Activated T-cell treated with anti-CD3 and anti-CD28 coated beads for 24 hours (primary cell): ENCODE measurements around the gene UBLCP1.
"Not testable (repeated sequence)": the region's sequence is repeated elsewhere in the genome, so short reads cannot be mapped to it uniquely, and the experiment has no call there.

Source experiments
- DNase-seq: peaks from one replicate; pipeline ENCODE4 v3.0.0-alpha.2; 2020; ENCODE audit warnings: low read depth

UBLCP1 gene

DNA sequence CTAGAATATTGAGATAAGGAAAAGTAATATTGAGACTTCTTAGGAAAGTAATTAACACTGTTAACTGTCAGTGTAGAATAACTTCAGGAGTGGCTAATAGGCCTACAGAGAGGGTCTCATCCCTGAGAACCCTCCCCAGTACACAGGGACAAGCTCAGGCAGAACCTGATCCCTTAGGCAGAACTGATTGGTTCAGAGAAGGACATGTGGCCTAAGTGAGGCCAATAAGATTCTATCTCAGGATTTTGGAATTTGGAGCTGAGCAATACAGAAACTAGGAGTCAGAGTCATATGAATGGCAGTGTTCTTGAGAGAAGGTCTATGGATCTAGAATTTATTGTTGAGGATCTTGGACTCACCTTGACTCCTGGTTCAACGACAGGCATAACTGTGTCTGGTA lies 10.9 kb upstream of the UBLCP1 start:
- no peak for DNase-seq

DNA sequence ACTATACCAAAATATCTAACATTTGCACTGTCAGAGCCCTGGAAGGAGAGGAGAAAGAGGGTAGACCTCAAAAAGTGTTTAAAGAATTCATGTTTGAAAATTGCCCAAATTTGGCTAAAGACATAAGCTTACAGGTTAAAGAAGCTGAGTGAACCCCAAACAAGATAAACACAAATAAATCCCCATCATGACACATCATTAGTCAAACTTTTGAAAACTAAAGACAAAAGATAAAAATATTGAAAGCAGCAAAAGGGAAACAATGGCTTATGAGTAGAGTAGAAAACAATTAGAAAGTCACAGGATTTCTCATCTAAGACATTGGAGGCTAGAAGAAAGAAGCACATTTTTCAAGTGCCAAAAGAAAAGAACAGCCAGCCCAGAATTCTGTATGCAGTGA lies 6.1 kb upstream of the UBLCP1 start:
- DNase-seq, result no peak

DNA sequence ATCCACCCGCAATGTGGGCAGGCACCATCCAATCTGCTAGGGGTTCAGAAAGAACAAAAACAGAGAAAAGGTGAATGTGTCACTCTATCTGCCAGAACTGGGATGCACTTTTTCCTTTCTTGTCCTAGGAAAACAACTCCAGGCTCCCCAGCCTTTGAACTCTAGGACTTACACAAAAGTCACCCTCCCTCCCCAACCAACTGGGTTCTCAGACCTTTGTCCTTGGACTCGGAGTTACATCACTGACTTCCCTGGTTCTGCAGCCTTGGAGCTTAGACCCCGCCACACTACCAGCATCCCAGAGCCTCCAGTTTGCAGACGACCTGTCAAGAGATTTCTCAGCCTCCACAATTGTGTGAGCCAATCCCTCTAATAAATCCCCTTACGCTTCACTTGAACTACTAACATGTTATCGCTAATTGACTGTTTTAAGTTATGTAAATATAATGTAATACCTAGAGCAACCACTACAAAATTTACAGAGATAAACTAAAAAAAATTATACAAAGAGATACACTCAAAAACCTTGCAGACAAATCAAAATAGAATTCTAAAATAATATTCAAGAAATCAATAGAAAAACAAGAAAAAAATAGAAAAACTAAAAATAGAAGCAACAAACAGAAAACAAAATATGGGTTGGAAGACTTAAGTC lies 5.3 kb upstream of the UBLCP1 start:
- no peak for DNase-seq

DNA sequence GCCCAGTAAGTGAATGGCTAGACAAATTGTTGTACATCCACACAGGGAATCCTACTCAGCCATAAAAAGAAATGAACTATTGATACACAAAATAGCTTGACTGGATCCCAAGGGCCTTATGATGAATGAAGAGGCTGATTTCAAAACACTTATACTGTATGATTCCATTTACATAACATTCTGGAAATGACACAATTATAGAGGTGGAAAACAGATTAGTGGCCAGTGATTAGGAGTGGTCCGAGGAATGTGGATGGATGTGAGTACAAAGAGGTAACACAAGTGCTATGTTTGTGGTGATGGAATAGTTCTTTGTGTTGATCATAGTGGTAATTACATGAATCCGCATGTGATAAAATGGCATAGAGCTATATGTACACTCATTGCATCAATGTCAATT lies 4.7 kb upstream of the UBLCP1 start:
- no peak for DNase-seq

DNA sequence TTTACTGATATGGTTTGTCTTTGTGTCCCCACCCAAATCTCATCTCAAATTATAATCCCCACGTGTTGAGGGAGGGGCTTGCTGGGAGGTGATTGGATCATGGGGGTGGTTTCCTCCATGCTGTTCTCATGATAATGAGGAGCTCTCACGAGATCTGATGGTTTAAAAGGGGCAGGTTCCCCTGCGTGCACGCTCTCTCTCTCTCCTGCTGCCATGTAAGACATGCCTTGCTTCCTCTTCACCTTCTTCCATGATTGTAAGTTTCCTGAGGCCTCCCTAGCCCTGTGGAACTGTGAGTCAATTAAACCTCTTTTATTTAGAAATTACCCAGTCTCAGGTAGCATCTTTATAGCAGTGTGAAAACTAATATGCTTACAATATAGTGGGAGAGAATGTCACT lies 2.9 kb upstream of the UBLCP1 start:
- DNase-seq, result not testable (repeated sequence)

DNA sequence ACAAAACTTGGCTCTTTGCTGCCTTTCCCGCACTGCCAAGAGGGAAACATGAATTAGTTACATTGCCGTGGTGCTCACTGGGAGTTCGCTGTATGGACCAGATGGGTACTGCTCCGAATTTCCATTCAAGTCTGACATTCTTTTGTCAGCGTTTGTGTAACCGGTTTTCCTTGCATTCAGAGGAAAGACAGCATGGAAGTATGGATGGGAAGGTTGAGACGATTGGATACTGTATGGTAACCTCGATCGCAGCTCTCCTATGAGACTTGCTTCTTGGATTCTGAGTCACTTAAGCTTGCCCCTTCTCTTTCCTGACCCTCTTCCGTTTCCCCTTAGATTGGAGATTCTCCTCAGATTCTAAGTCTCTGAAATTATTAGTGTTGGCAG lies 625 bp upstream of the UBLCP1 start:
- DNase-seq, result no peak

DNA sequence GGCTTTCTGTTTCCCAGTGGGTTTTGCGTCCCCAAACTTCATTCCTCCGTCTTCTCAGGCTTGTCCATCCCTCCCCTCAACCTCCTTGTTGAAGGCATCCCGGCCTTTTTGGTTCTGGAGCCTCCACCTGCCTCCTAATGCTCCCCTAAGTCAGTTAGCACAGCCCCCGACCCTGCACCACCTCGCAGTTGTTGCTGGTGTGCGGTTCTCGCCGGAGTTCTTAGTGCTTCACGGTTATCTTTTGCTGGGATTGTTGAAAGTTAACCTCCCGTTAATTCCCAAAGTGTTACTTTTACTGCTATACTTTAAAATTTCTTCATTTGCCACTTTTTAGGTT lies 447 bp downstream of the UBLCP1 start:
- no peak for DNase-seq

DNA sequence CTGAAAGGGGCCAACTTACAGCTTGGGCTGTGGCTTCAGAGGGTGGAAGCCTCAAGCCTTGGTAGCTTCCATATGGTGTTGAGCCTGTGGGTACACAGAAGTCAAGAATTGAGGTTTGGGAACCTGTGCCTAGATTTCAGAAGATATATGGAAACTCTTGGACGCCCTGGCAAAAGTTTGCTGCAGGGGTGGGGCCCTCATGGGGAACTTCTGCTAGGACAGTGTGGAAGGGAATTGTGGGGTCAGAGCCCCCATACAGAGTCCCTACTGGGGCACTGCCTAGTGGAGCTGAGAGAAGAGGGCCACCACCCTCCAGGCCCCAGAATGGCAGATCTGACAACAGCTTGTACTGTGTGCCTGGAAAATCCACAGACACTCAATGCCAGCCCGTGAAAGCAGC lies 3.7 kb downstream of the UBLCP1 start:
- not testable (repeated sequence) for DNase-seq

DNA sequence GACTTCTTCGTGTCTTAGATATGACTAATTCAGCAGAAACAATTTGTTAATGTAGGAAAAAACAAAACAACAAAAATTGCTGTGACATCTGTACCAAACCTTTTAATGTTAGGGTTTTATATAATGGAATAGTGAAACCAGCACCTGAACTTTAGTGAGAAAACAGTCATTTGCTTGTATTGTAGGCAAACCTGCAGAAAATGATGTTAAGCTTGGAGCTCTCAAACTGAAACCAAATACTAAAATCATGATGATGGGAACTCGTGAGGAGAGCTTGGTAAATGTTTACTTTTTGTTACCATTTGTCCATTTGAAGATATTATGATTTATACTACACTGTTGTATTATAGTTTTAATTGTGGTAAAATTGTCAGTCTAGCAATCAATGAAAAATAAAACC lies 6.6 kb downstream of the UBLCP1 start:
- no peak for DNase-seq

DNA sequence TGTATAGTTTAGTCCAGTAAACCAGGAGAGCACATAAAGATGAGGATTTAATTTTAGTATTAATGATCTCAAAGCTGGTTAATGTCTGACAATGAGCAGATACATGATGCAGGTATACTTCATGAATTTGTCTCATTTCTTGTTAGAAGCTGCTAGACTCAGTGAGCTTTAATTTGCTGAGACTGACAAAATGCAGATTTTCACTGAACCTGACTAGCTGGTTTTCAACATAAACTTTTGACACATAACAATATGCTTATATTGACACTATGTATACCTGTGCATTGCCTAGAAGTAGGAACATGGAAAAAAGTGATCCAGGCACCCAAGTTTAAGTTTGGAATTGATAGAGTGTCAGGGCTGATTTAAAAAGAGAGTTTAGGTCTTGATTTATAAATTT lies 10.8 kb downstream of the UBLCP1 start:
- DNase-seq, result no peak

DNA sequence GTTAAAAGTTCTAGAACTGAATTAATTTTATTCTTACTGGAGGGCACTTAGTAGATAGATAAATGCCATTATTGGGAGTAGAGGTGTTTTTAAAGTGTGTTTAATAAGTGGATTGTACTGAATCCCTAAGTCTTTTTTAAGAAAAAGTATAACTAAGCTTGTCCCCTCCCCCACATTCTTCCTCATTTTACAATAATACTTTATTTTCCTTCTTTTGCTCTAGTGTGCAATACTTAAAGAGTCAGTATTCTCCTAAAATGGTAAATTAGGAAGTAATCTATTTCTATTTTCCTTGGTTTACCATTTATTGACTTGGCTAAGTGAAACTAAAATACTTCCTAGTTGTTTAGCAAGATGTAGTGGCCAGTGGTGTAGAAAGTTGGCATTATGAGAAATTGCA lies 11.6 kb downstream of the UBLCP1 start:
- no peak for DNase-seq

DNA sequence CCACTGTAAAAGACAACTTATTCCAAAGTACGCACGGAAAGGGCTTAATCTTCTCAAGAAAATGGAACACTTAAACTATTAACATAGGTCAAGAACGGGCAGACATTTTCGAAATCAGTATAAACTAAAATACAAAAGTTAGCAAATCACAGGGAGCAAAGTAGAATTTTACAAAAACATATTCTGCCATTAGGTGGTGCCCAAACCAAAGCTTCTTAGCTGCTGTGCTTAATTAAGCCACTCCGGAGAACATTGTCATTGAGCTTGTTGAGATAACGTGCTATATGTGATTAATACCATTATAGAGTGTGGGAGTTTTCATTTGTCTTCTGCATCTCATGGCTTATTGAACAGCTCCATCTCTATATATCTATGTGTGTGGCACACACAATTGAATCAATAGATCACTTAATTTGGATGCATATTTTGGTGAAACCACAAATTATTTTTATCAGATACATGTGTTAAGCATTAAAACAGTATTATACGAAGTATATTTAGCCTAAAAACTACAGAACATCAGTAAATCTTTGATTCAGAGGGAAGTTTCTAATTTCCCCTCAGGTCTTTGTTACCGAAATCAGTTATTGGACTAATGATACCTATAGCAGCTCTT lies 23.4 kb downstream of the UBLCP1 start:
- DNase-seq, result no peak

DNA sequence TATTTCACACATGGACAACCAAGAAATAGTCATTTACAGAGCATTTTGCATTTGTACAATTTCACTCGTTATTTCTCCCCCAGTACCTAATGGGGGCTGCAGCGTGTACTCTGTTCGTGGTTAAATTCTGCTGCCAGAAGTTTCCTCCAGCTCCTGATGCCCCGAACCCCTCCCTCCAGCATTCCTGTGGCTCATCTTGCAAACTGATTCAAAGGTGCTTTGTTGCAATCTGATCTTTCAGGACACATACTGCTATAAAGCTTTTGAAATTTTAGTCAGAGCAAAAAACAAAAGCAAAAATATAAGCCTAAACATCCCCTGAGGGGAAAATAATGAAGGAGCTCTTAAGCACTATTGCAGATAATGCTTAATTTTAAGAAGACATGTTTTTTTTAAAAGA lies 27.7 kb downstream of the UBLCP1 start:
- DNase-seq, result no peak

DNA sequence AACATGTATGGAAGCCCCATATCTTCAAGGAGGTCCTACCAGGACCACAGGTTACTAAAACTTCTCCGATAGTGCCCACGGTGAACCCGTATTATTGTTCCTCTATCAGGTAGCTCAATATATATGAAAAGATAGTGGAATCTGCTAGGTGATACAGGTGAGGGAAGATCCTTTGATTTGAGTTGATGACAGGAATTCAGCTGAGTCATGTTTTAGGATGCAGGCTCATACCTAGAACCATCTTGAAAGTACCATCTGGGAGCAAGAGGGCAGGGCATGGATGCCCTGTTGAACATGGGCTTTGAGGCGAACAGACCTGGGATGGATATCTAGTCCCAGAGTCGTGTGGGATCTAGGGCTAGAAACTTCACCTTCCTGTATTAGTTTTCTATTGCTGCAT lies 31.8 kb downstream of the UBLCP1 start:
- no peak for DNase-seq

DNA sequence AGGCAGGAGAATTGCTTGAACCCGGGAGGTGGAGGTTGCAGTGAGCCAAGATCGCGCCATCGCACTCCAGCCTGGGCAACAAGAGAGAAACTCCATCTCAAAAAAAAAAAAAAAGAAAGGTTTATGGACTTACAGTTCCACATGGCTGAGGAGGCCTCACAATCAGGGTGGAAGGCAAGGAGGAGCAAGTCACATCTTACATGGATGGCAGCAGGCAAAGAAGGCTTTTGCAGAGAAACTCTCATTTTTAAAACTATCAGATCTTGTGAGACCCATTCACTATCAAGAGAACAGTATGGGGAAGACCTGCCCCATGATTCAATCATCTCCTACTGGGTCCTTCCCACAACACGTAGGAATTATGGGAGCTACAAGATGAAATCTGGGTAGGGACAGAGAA lies 34.2 kb downstream of the UBLCP1 start:
- not testable (repeated sequence) for DNase-seq

DNA sequence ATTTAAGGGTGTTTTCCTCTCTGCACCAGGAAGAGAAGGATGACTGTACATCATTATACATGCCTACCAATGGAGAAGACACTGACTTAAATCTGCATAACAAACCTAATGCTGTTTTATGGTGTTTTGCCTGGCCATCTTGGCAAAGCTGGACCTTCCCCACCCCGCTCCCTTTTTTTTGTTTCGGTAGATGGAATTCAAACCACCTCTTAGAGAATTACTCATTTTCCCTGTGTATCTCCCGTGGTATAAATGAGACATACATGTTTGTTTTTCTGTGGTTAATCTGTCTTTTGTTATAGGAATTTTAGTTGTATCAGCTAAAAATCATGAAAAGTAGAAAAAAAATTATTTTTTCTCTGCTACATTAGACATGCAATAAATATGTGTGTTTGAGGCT lies 38.4 kb downstream of the UBLCP1 start:
- no peak for DNase-seq

DNA sequence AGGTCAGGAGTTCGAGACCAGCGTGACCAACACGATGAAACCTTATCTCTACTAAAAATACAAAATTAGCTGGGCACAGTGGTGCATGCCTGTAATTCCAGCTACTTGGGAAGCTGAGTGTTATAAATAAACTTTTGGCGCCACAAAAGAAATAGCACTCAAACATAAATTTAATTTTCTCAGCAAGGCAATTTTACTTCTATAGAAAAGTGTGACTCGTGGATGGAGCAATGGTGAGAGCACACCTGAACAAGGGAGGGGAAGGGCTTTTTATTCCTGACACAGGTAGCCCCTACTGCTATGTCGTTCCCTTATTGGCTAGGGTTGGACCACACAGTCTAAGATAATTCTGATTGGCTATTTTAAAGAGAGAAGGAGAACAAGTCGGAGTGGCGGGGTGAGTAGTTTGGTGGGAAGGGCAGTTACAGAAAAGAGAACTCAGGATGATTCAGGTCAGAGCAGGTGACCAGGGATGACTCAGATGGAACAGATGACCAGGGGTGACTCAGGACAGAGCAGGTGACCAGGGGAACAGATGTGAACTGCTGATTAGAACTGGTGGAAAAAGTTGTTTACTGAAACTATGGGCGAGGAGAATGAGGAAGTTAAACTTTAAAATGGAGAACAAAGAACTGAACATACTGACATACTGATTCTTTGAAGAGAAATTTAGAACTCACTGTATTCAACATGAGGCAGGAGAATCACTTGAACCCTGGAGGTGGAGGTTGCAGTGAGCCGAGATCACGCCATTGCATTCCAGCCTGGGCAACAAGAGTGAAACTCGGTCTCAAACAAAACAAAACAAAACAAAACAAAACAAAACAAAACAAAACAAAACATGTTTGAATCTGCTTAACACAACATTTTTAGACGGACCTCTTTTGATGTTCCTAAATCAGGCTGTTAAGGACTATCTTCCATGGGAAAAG lies 39.1 kb downstream of the UBLCP1 start:
- DNase-seq, result not testable (repeated sequence)

DNA sequence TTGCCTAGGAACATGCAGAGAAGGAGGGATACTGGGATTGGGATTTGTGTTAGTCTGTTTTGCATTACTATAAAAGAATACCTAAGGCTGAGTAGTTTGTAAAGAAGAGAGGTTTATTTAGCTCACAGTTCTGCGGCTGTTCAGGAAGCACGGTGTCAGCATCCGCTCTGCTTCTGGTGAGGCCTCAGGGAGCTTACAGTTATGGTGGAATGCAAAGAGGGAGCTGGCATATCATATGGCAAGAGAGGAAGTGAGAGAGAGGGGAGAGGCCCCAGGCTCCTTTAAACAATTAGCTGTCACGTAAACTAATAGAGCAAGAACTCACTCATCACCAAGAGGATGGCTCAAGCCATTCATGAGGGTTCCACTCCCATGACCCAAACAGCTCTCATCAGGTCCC lies 40.2 kb downstream of the UBLCP1 start:
- DNase-seq, result no peak

DNA sequence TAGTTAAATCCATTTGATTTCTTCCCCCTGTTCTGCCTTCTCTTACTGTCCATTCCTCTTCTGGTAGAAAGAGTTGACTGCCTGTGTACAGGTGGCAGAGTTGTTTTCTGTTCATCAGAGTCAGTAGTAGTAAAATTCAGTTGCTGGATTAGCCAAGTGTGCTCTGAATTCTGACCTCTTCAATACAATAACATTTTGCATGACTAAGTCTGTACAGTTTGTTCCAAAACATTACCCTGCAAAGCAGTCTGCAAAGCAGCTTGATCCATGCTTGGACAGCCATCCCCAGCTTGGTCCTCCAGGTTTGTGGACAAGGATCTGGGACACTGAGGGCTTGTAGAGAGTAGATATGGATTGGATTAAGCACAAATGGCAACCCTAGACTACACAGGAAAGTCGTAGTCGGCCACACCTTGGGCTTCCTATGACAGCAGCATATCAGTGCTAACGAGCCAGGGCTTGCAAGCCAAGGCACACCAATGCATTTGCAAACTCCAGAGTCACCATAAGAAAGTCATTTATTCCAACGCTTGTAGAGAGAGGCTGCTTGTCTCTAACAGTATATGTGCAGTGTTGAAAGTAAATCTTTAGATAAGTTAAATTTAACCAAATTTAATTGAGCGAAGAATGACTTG lies 42.0 kb downstream of the UBLCP1 start:
- DNase-seq, result no peak

DNA sequence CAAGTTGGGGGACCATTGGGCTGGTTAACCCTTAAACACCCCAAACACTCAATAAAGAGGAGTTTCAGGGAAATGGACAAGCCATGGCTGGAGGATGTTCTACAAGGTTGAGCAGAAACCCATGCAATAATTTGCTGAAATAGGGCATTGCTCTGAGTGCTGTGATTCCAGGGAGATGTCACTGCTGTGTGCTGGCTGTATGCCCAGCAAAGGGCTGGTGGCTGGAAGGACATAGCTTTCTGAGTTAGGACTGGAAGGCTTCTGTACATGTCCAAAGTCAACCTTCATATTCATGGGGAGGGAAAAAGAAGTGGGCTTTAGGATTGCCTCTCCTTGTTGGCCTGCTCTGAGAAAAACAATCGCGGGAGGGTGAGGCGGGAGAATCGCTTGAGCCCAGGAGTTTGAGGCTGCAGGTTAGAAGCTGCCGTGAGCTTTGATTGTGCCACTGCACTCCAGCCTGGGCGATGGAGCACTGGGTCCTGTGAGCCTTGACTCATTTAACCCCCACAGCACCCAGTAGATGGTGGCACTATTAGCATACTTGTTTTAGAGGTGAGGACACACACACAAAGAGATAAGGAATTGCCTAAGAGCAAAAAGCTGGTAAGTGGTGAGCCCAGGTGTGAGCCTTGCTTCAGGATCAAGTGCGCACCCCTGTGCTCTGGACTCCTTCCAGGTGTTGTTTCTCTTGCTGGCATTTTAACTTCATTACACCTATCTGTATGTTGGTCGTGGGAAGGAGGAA lies 46.8 kb downstream of the UBLCP1 start:
- DNase-seq, result no peak

DNA sequence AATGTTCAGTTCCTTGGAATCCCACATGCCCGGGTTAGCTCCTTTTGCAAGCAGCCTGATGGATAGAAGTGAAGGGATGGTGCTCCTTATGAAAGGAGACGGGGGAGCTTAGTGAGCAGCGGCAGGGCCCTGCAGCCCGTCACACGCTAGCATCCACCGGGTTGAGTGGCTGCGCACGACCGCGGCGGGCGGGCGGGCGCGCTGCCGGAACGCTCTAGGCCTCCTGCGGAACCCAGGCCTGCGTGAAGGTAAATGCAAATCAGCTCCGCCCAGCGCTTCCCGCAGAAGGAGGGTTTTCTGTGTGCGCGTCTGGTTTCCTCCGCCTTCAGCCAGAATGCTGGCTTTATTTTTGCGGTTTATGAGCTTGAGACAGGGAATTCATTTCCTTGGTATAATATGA lies 47.4 kb downstream of the UBLCP1 start:
- DNase-seq, result peak; percentile 16

DNA sequence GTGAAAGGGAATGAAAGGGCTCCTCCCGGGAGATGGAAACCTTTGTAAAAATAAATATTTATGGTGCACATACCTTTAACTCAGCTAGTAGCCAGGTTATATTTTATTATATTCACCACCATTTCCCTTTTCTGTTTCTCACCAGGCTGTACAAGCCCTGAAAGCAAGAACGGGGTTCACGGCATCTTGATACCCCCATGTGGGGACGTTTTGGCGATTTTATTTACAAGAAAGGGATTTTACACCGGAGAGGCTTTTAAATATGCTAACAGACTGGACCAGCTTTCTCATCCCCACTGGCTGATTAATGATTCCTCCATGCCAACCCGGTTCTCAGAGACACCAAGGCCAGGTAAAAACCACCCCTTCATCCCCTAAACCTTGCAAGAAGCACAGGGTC lies 48.0 kb downstream of the UBLCP1 start:
- DNase-seq, result no peak
